PC-9 (cell line): ENCODE results near the gene TGM2. TPM values are rescaled to one million over a fixed set of nuclear protein-coding genes. Genes with fewer than 3 reads are reported as not detected.

ENCODE experiments used
- BruUV-seq: library from RNA; stranded (reverse); fragments of 400-500 nt; replicated peaks from 2 replicates; lab custom pipeline; 2021; lab: Mats Ljungman, UMichigan
- CTCF ChIA-PET: fragments of 300-600 bp; sonication (Branson Sonifier 250); formaldehyde crosslinking; loops from one replicate; lab custom pipeline; 2022; ENCODE audit warnings: antibody characterized with exemption; lab: Charles Lee
- POLR2A ChIA-PET: fragments of 300-600 bp; sonication (Branson Sonifier 250); formaldehyde crosslinking; loops from one replicate; lab custom pipeline; 2022; ENCODE audit warnings: antibody characterized with exemption; ENCODE audit not compliant: unreplicated experiment; lab: Charles Lee
- DNase-seq, 2 experiments: peaks; one replicate each; pipeline versions ENCODE4 v3.0.0 to v3.0.0-alpha.2; 2015 to 2022; ENCODE audit warnings: mixed read lengths in 1 of 2
- H2AFZ ChIP-seq: fragments of 200-600 bp; sonication (generic); 2 replicates; pipeline ENCODE4 v1.8.1; 2017; ENCODE audit warnings: antibody characterized with exemption
- H3F3A ChIP-seq: fragments of 200-600 bp; sonication (generic); 2 replicates; pipeline ENCODE4 v1.8.1; 2017; ENCODE audit warnings: antibody characterized with exemption, mild to moderate bottlenecking, low read depth; ENCODE audit not compliant: insufficient read depth
- H3K27ac ChIP-seq: fragments of 200-600 bp; sonication (generic); 2 replicates; pipeline ENCODE4 v1.6.1; 2016; ENCODE audit warnings: mixed run types
- H3K27me3 ChIP-seq: fragments of 200-600 bp; sonication (generic); 2 replicates; pipeline ENCODE4 v1.6.1; 2016; ENCODE audit warnings: low read depth, mixed run types; ENCODE audit not compliant: insufficient read depth
- H3K36me3 ChIP-seq: fragments of 200-600 bp; sonication (generic); 2 replicates; pipeline ENCODE4 v1.6.1; 2016; ENCODE audit warnings: low read depth, mixed run types
- H3K4me1 ChIP-seq: fragments of 200-600 bp; sonication (generic); replicated peaks from 2 replicates; pipeline ENCODE4 v1.6.1; 2016; ENCODE audit warnings: mixed run types; ENCODE audit not compliant: insufficient read depth
- H3K4me2 ChIP-seq: fragments of 200-600 bp; sonication (generic); 2 replicates; pipeline ENCODE4 v1.6.1; 2017; ENCODE audit warnings: mixed run types
- H3K4me3 ChIP-seq: fragments of 200-600 bp; sonication (generic); 2 replicates; pipeline ENCODE4 v1.6.1; 2016; ENCODE audit warnings: mixed run types
- H3K79me2 ChIP-seq: fragments of 200-600 bp; sonication (generic); 2 replicates; pipeline ENCODE4 v1.6.1; 2017; ENCODE audit warnings: low read depth, mixed run types
- H3K9me2 ChIP-seq: fragments of 200-600 bp; sonication (generic); 2 replicates; pipeline ENCODE4 v1.8.1; 2017; ENCODE audit warnings: mild to moderate bottlenecking; ENCODE audit not compliant: insufficient read depth
- H3K9me3 ChIP-seq: fragments of 200-600 bp; sonication (generic); 2 replicates; pipeline ENCODE4 v1.8.1; 2016; ENCODE audit warnings: low read depth; ENCODE audit not compliant: insufficient read depth
- H4K20me1 ChIP-seq: fragments of 200-600 bp; sonication (generic); 2 replicates; pipeline ENCODE4 v1.8.1; 2017; ENCODE audit not compliant: insufficient read depth
- EZH2 ChIP-seq: fragments of 200-600 bp; sonication (generic); IDR thresholded peaks from 2 replicates; pipeline ENCODE4 v1.8.0; 2017; ENCODE audit warnings: antibody characterized with exemption, low read depth
- intact Hi-C: fragments of 100-400 bp; cut with micrococcal nuclease; formaldehyde crosslinking; loops from one replicate; pipeline ENCODE4 v1.10.0; 2022; ENCODE audit not compliant: unreplicated experiment
- total RNA-seq: library from RNA; stranded (reverse); gene quantifications from 2 replicates; pipeline ENCODE4 v1.2.3, GENCODE V29; 2021
- TF ChIP-seq, protein P1 (sequence below): fragments of 200-600 bp; sonication (generic); conservative IDR thresholded peaks from 2 replicates; pipeline ENCODE4 v1.6.1; 2017; ENCODE audit warnings: mixed run types, antibody characterized with exemption, mild to moderate bottlenecking, moderate library complexity

Gene TGM2
- total RNA-seq, 1 experiment from 2014 or later: 333 TPM

DNA sequence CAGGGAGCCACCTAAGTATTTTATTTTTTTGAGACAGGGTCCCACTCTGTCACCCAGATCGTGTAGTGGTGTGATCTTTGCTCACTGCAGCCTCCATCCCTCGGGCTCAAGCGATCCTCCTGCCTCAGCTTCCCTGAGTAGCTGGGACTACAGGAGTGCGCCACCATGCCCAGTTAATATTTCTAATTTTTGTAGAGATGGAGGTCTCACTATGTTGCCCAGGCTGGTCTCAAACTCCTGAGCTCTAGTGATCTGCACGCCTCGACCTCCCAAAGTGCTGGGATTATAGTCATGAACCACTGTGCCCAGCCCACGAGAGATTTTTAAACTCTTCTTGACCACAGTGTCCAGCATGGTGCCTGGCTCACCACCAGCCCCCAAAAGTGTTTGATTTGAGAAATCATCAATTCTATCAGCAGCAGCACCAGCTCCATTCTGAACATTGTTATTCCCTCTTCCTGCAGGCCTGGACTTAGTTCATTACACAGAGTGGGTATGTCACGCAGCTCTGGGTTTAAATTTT is 2.3 kb upstream of the TGM2 start:
- H3K27ac ChIP-seq: peak overlapping the region; percentile 93
- TF ChIP-seq, protein P1, sequence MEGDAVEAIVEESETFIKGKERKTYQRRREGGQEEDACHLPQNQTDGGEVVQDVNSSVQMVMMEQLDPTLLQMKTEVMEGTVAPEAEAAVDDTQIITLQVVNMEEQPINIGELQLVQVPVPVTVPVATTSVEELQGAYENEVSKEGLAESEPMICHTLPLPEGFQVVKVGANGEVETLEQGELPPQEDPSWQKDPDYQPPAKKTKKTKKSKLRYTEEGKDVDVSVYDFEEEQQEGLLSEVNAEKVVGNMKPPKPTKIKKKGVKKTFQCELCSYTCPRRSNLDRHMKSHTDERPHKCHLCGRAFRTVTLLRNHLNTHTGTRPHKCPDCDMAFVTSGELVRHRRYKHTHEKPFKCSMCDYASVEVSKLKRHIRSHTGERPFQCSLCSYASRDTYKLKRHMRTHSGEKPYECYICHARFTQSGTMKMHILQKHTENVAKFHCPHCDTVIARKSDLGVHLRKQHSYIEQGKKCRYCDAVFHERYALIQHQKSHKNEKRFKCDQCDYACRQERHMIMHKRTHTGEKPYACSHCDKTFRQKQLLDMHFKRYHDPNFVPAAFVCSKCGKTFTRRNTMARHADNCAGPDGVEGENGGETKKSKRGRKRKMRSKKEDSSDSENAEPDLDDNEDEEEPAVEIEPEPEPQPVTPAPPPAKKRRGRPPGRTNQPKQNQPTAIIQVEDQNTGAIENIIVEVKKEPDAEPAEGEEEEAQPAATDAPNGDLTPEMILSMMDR: no peak
- TF ChIP-seq EZH2: no peak
- no peaks in the 10 kb centered on the region for H3K9me2 ChIP-seq
- peaks cover 59% of the 10 kb centered on the region for H3F3A ChIP-seq
- H3K79me2 ChIP-seq: peaks cover 32% of the 10 kb centered on the region
- no peak for DNase-seq
- no TSS peak for BruUV-seq
- H3K27me3 ChIP-seq: no peaks in the 10 kb centered on the region
- peaks cover 19% of the 10 kb centered on the region for H3K36me3 ChIP-seq
- peak overlapping the region; percentile 35; the same call in 1 of the 2 replicates for H3K4me2 ChIP-seq
- CTCF ChIA-PET: interaction anchor here (0.6 to 1.5 kb wide), 4 partner anchors 20 to 632 kb away, joined by 4 to 11 read pairs (median 4); no protein-coding TSS in a partner anchor
- no peak overlapping the region for H2AFZ ChIP-seq
- H3K4me3 ChIP-seq: no peak overlapping the region
- intact Hi-C loops: loop anchor here (5.0 to 10.0 kb wide), 4 partner anchors 155 to 603 kb away; partner anchors contain the start of gene VSTM2L
- peaks cover 23% of the 10 kb centered on the region for H4K20me1 ChIP-seq
- no peaks in the 10 kb centered on the region for H3K9me3 ChIP-seq
- POLR2A ChIA-PET: interaction anchor here (0.6 kb wide), 2 partner anchors 105 to 414 kb away, joined by 3 to 10 read pairs; no protein-coding TSS in a partner anchor
- H3K4me1 ChIP-seq: peaks cover 69% of the 10 kb centered on the region

DNA sequence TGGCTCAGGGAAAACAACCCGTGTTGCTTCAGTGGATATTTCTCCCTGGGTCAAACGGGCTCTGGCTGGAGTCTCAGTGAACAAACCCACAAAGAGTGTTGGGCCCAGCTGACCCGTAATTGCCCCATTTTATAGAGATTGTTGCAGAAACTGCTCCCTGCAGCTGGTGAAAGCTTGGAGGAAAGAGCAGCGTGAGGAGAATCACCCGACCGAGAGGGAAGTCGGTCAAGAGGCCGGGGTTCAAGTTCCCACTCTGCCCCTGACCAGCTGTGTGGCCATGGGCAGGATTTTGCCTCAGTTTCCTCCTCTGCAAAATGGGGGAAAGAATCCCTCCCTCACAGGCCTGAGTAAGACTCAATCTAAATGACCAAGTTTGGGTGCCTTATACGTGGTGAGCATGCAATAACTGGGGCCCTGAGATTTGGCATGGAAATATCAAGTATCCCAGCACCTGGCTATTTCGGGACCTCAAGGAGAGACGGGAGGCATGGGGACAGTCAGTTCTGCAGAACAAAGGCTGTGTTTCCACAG is 1.7 kb upstream of the TGM2 start:
- intact Hi-C loops: loop anchor here (5.0 to 10.0 kb wide), 4 partner anchors 156 to 602 kb away; partner anchors contain the start of gene VSTM2L
- H3K36me3 ChIP-seq: peaks cover 25% of the 10 kb centered on the region
- no peaks in the 10 kb centered on the region for H3K9me3 ChIP-seq
- no peak overlapping the region for H3K4me3 ChIP-seq
- POLR2A ChIA-PET: interaction anchor here (0.6 kb wide), 2 partner anchors 414 to 1213 kb away, joined by 3 to 5 read pairs; no protein-coding TSS in a partner anchor
- H2AFZ ChIP-seq: no peak overlapping the region
- no peak for DNase-seq
- peaks cover 70% of the 10 kb centered on the region for H3K4me1 ChIP-seq
- TF ChIP-seq EZH2: no peak
- TF ChIP-seq, protein P1: no peak
- peaks cover 65% of the 10 kb centered on the region for H3F3A ChIP-seq
- H3K27ac ChIP-seq: 0 out of 2 replicates have a peak overlapping the region, but pooled peaks have one; percentile 93
- no TSS peak for BruUV-seq
- no peaks in the 10 kb centered on the region for H3K27me3 ChIP-seq
- peaks cover 38% of the 10 kb centered on the region for H3K79me2 ChIP-seq
- H3K4me2 ChIP-seq: no peak overlapping the region
- H4K20me1 ChIP-seq: peaks cover 29% of the 10 kb centered on the region
- no peaks in the 10 kb centered on the region for H3K9me2 ChIP-seq
- CTCF ChIA-PET: interaction anchor here (0.6 to 1.5 kb wide), 7 partner anchors 9 to 355 kb away, joined by 3 to 10 read pairs (median 4); no protein-coding TSS in a partner anchor

- peaks cover 75% of the 10 kb centered on the region for H3K4me1 ChIP-seq
- no TSS peak for BruUV-seq
- no peak overlapping the region for H3K27ac ChIP-seq
- no peaks in the 10 kb centered on the region for H3K9me3 ChIP-seq
- peaks cover 35% of the 10 kb centered on the region for H4K20me1 ChIP-seq
- no peak overlapping the region for H3K4me3 ChIP-seq
- no peak overlapping the region for H2AFZ ChIP-seq
- H3K36me3 ChIP-seq: peaks cover 32% of the 10 kb centered on the region
- H3K79me2 ChIP-seq: peaks cover 45% of the 10 kb centered on the region
- no peaks in the 10 kb centered on the region for H3K27me3 ChIP-seq
- peak overlapping the region; percentile 60 for H3K4me2 ChIP-seq
- peaks cover 67% of the 10 kb centered on the region for H3F3A ChIP-seq
- TF ChIP-seq, protein P1: no peak
- TF ChIP-seq EZH2: no peak
- no peaks in the 10 kb centered on the region for H3K9me2 ChIP-seq
- POLR2A ChIA-PET: interaction anchor here (0.6 kb wide), 1 partner anchor 1212 kb away, joined by 5 read pairs; no protein-coding TSS in a partner anchor
- CTCF ChIA-PET: interaction anchor here (0.6 to 1.0 kb wide), 5 partner anchors 9 to 354 kb away, joined by 3 to 10 read pairs (median 8); no protein-coding TSS in a partner anchor
- intact Hi-C loops: loop anchor here (1.0 to 10.0 kb wide), 9 partner anchors 32 to 601 kb away; partner anchors contain the start of gene VSTM2L
- DNase-seq: no peak
Measured at GRCh38 chr20:38165966-38166702, 1.1 kb upstream of the TGM2 start.
